ENCODE data around the gene S100A2.
"Not testable (repeated sequence)": the region's sequence is repeated elsewhere in the genome, so short reads cannot be mapped to it uniquely, and the experiment has no call there.

The S100A2 gene

GRCh38 chr1:153563483-153563901 lies 2.2 kb downstream of the S100A2 start:
- Histone ChIP-seq H3K27me3 (ENCODE audit: control insufficient read depth in 1 of 2, insufficient read depth in 1 of 2, low read length in 2 of 2) (no peaks in the 10 kb centered on the region), H2BK12ac (ENCODE audit: low read length in 2 of 2) (peak overlapping the region; percentile 20 to 75), H2AFZ (ENCODE audit: low read depth, low read length) (no peak overlapping the region), H4K91ac (ENCODE audit: low read length) (peak overlapping the region; percentile 37), H3K4me3 (ENCODE audit: insufficient read depth in 1 of 2, low read depth in 1 of 2, low read length in 2 of 2) (no peak overlapping the region), H3K9ac (ENCODE audit: low read length) (peak overlapping the region; percentile 22), H3K4ac (ENCODE audit: low read depth in 1 of 2, low read length in 2 of 2) (peak overlapping the region in 1 of 2 experiments; percentile 74), H3K79me1 (replicated peaks; ENCODE audit: low read length, poor library complexity, severe bottlenecking) (peaks cover 11% of the 10 kb centered on the region), H2BK5ac (ENCODE audit: low read depth, low read length, poor library complexity, severe bottlenecking) (no peak overlapping the region), H2AK5ac (ENCODE audit: low read length, severe bottlenecking) (peak overlapping the region; percentile 40), H3K27ac (ENCODE audit: low read length, poor library complexity, severe bottlenecking) (no peak overlapping the region), H2BK120ac (ENCODE audit: low read depth, low read length) (no peak overlapping the region), H3K4me2 (ENCODE audit: low read length, poor library complexity, severe bottlenecking) (no peak overlapping the region), H2BK15ac (ENCODE audit: low read depth, poor library complexity, severe bottlenecking) (no peak overlapping the region), H4K8ac (ENCODE audit: low read length) (no peak overlapping the region), H3K23ac (ENCODE audit: low read length in 2 of 2) (no peak overlapping the region), H3K9me3 (ENCODE audit: control insufficient read depth, low read length) (no peaks in the 10 kb centered on the region), H3K36me3 (ENCODE audit: control insufficient read depth in 1 of 2, insufficient read depth in 2 of 2, low read depth in 1 of 2, low read length in 2 of 2) (peaks cover 0 to 3% of the 10 kb centered on the region in 2 experiments), H3K14ac (ENCODE audit: low read length in 2 of 2) (no peak overlapping the region), H3K18ac (ENCODE audit: low read depth in 1 of 2, low read length in 2 of 2) (peak overlapping the region in 1 of 2 experiments; percentile 71), H3K4me1 (ENCODE audit: control insufficient read depth, insufficient read depth, low read depth, low read length) (peaks cover 45% of the 10 kb centered on the region)
- DNase-seq, result no peak
- WGBS, result 74% methylated on average over 6 of the region's 6 CpGs

- H3K27ac ChIP-seq (ENCODE audit: low read length, poor library complexity, severe bottlenecking); H2AFZ ChIP-seq (ENCODE audit: low read depth, low read length); H3K4ac ChIP-seq (ENCODE audit: low read depth in 1 of 2, low read length in 2 of 2); H4K91ac ChIP-seq (ENCODE audit: low read length); H3K27me3 ChIP-seq (ENCODE audit: control insufficient read depth in 1 of 2, insufficient read depth in 1 of 2, low read length in 2 of 2); H3K9ac ChIP-seq (ENCODE audit: low read length); H2BK15ac ChIP-seq (ENCODE audit: low read depth, poor library complexity, severe bottlenecking); H3K36me3 ChIP-seq (ENCODE audit: control insufficient read depth in 1 of 2, insufficient read depth in 2 of 2, low read depth in 1 of 2, low read length in 2 of 2); H2AK5ac ChIP-seq (ENCODE audit: low read length, severe bottlenecking); H3K9me3 ChIP-seq (ENCODE audit: control insufficient read depth, low read length); H3K14ac ChIP-seq (ENCODE audit: low read length in 2 of 2); H2BK120ac ChIP-seq (ENCODE audit: low read depth, low read length); H2BK5ac ChIP-seq (ENCODE audit: low read depth, low read length, poor library complexity, severe bottlenecking); H4K8ac ChIP-seq (ENCODE audit: low read length); DNase-seq; H3K23ac ChIP-seq (ENCODE audit: low read length in 2 of 2); H3K18ac ChIP-seq (ENCODE audit: low read depth in 1 of 2, low read length in 2 of 2); H2BK12ac ChIP-seq (ENCODE audit: low read length in 2 of 2); H3K4me2 ChIP-seq (ENCODE audit: low read length, poor library complexity, severe bottlenecking); H3K4me3 ChIP-seq (ENCODE audit: insufficient read depth in 1 of 2, low read depth in 1 of 2, low read length in 2 of 2): not testable (repeated sequence)
- Histone ChIP-seq H3K4me1 (ENCODE audit: control insufficient read depth, insufficient read depth, low read depth, low read length) (peaks cover 32% of the 10 kb centered on the region), H3K79me1 (replicated peaks; ENCODE audit: low read length, poor library complexity, severe bottlenecking) (peaks cover 11% of the 10 kb centered on the region)
- WGBS, result 97% methylated on average over 3 of the region's 3 CpGs
Observed at GRCh38 chr1:153562021-153562420, 3.6 kb downstream of the S100A2 start.

- Histone ChIP-seq H3K4me3 (ENCODE audit: insufficient read depth in 1 of 2, low read depth in 1 of 2, low read length in 2 of 2) (peak overlapping the region in 1 of 2 experiments; percentile 8), H3K4ac (ENCODE audit: low read depth in 1 of 2, low read length in 2 of 2) (no peak overlapping the region), H3K9me3 (ENCODE audit: control insufficient read depth, low read length) (no peaks in the 10 kb centered on the region), H3K4me2 (ENCODE audit: low read length, poor library complexity, severe bottlenecking) (no peak overlapping the region), H4K91ac (ENCODE audit: low read length) (no peak overlapping the region), H2BK5ac (ENCODE audit: low read depth, low read length, poor library complexity, severe bottlenecking) (no peak overlapping the region), H2AK5ac (ENCODE audit: low read length, severe bottlenecking) (peak overlapping the region; percentile 14), H2BK120ac (ENCODE audit: low read depth, low read length) (no peak overlapping the region), H2AFZ (ENCODE audit: low read depth, low read length) (no peak overlapping the region), H3K18ac (ENCODE audit: low read depth in 1 of 2, low read length in 2 of 2) (peak overlapping the region in 1 of 2 experiments; percentile 48), H3K36me3 (ENCODE audit: control insufficient read depth in 1 of 2, insufficient read depth in 2 of 2, low read depth in 1 of 2, low read length in 2 of 2) (peaks cover 0 to 3% of the 10 kb centered on the region in 2 experiments), H4K8ac (ENCODE audit: low read length) (peak overlapping the region; percentile 41), H3K9ac (ENCODE audit: low read length) (no peak overlapping the region), H3K27ac (ENCODE audit: low read length, poor library complexity, severe bottlenecking) (no peak overlapping the region), H3K14ac (ENCODE audit: low read length in 2 of 2) (peak overlapping the region in 1 of 2 experiments; percentile 19), H3K27me3 (ENCODE audit: control insufficient read depth in 1 of 2, insufficient read depth in 1 of 2, low read length in 2 of 2) (no peaks in the 10 kb centered on the region), H3K79me1 (replicated peaks; ENCODE audit: low read length, poor library complexity, severe bottlenecking) (peaks cover 11% of the 10 kb centered on the region), H2BK12ac (ENCODE audit: low read length in 2 of 2) (peak overlapping the region in 1 of 2 experiments; percentile 21), H3K4me1 (ENCODE audit: control insufficient read depth, insufficient read depth, low read depth, low read length) (peaks cover 28% of the 10 kb centered on the region), H2BK15ac (ENCODE audit: low read depth, poor library complexity, severe bottlenecking) (no peak overlapping the region), H3K23ac (ENCODE audit: low read length in 2 of 2) (no peak overlapping the region)
- no peak for DNase-seq
- WGBS, result 98% methylated on average over 3 of the region's 3 CpGs
Observed at GRCh38 chr1:153561466-153561985, 4.1 kb downstream of the S100A2 start.

GRCh38 chr1:153560771-153561465 lies 4.7 kb downstream of the S100A2 start:
- no peak overlapping the region for H2BK120ac ChIP-seq (ENCODE audit: low read depth, low read length)
- 76% methylated on average over 8 of the region's 10 CpGs for WGBS
- no peak overlapping the region for H3K4me3 ChIP-seq (ENCODE audit: insufficient read depth in 1 of 2, low read depth in 1 of 2, low read length in 2 of 2)
- no peak overlapping the region for H3K4me2 ChIP-seq (ENCODE audit: low read length, poor library complexity, severe bottlenecking)
- peaks cover 0 to 3% of the 10 kb centered on the region in 2 experiments for H3K36me3 ChIP-seq (ENCODE audit: control insufficient read depth in 1 of 2, insufficient read depth in 2 of 2, low read depth in 1 of 2, low read length in 2 of 2)
- no peak overlapping the region for H2AFZ ChIP-seq (ENCODE audit: low read depth, low read length)
- no peaks in the 10 kb centered on the region for H3K9me3 ChIP-seq (ENCODE audit: control insufficient read depth, low read length)
- no peak overlapping the region for H3K4ac ChIP-seq (ENCODE audit: low read depth in 1 of 2, low read length in 2 of 2)
- no peak overlapping the region for H3K23ac ChIP-seq (ENCODE audit: low read length in 2 of 2)
- H4K8ac ChIP-seq (ENCODE audit: low read length), result no peak overlapping the region
- no peak overlapping the region for H3K14ac ChIP-seq (ENCODE audit: low read length in 2 of 2)
- no peak for DNase-seq
- H3K9ac ChIP-seq (ENCODE audit: low read length), result no peak overlapping the region
- no peak overlapping the region for H3K27ac ChIP-seq (ENCODE audit: low read length, poor library complexity, severe bottlenecking)
- no peak overlapping the region for H2BK15ac ChIP-seq (ENCODE audit: low read depth, poor library complexity, severe bottlenecking)
- H2BK5ac ChIP-seq (ENCODE audit: low read depth, low read length, poor library complexity, severe bottlenecking), result no peak overlapping the region
- peaks cover 24% of the 10 kb centered on the region for H3K4me1 ChIP-seq (ENCODE audit: control insufficient read depth, insufficient read depth, low read depth, low read length)
- H2BK12ac ChIP-seq (ENCODE audit: low read length in 2 of 2), result no peak overlapping the region
- no peak overlapping the region for H4K91ac ChIP-seq (ENCODE audit: low read length)
- no peaks in the 10 kb centered on the region for H3K27me3 ChIP-seq (ENCODE audit: control insufficient read depth in 1 of 2, insufficient read depth in 1 of 2, low read length in 2 of 2)
- peak overlapping the region; percentile 14 for H2AK5ac ChIP-seq (ENCODE audit: low read length, severe bottlenecking)
- peaks cover 11% of the 10 kb centered on the region for H3K79me1 ChIP-seq (replicated peaks; ENCODE audit: low read length, poor library complexity, severe bottlenecking)
- no peak overlapping the region for H3K18ac ChIP-seq (ENCODE audit: low read depth in 1 of 2, low read length in 2 of 2)
